ENCODE data around the gene CIDEB.
"Not testable (repeated sequence)": the region's sequence is repeated elsewhere in the genome, so short reads cannot be mapped to it uniquely, and the experiment has no call there.

The CIDEB gene, protein sequence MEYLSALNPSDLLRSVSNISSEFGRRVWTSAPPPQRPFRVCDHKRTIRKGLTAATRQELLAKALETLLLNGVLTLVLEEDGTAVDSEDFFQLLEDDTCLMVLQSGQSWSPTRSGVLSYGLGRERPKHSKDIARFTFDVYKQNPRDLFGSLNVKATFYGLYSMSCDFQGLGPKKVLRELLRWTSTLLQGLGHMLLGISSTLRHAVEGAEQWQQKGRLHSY

GRCh38 chr14:24307575-24308341 is at the start of gene CIDEB:
Gene CIDEB, minus strand, starts transcription at chr14:24307977. Its CDS starts 119 bp downstream, at chr14:24307858.
- in situ Hi-C loops (cut with MboI; ENCODE audit: low sequenced_read_pairs) = no loop called here

DNA sequence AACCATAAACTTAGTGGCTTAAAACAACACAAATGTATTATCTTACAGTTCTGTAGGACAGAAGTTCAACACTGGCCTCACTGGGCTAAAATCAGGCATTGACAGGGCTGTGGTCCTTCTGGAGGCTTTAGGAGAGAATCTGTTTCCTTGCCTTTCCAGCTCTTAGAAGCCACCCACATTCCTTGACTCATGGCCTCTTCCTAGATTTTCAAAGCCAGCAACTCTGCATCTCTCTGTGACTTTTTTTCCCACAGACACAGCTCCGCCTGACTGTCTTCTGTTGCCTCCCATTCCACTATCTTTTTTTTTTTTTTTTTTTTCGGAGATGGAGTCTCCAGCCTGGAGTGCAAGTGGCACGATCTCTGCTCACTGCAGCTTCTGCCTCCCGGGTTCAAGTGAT is 48.4 kb upstream of the CIDEB start:
- in situ Hi-C loops (cut with MboI; ENCODE audit: low sequenced_read_pairs) = no loop called here

GRCh38 chr14:24355009-24355408 is 47.2 kb upstream of the CIDEB start:
- in situ Hi-C loops (cut with MboI; ENCODE audit: low sequenced_read_pairs) = no loop called here

GRCh38 chr14:24354482-24354825 is 46.7 kb upstream of the CIDEB start:
- in situ Hi-C loops (cut with MboI; ENCODE audit: low sequenced_read_pairs) = not testable (repeated sequence)

DNA sequence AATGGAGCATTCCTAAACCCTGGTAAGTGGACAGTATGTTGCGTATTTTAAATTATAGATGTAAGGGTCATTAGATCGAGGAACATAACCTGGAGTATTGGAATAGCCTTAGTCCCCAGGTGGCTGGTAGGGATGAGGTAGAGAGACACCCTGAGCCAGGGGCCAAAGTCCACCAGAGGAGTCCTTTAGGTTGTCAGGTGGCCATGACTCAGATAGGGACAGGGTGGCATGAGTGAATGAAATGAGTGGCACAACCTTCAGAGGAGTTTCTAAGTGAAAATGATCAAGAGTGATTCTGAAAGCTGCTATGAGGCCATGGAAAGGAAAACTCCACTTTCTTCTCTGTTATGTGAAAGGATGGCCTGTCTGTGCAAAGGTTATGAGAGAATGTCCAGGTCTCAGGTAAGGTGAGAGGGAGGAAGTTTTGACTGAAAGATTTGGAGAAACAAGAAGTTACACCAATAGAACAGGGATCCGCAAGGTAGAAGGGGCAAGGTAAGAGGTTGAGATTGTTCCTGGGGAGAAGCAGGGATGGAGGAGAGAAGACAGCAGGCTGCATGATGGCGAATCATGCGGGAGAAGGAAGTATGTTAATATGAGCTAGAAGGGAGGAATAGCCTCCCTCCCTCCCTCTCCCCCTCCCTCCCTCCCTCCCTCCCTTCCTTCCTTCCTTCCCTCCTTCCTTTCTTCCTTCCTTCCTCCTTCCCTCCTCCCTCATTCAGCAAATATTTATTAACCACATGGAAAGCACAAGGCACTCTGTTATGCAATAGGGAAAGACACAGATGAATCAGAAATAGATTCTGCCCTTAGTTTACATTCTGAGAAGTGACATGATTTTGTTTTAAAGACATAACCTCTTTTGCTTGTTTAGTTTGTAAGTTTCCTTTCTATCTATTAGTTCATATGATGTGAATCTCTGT is 46.0 kb upstream of the CIDEB start:
- in situ Hi-C loops (cut with MboI; ENCODE audit: low sequenced_read_pairs) = no loop called here

- in situ Hi-C loops (cut with MboI; ENCODE audit: low sequenced_read_pairs) = no loop called here
Measured at GRCh38 chr14:24351517-24351916, 43.7 kb upstream of the CIDEB start.

DNA sequence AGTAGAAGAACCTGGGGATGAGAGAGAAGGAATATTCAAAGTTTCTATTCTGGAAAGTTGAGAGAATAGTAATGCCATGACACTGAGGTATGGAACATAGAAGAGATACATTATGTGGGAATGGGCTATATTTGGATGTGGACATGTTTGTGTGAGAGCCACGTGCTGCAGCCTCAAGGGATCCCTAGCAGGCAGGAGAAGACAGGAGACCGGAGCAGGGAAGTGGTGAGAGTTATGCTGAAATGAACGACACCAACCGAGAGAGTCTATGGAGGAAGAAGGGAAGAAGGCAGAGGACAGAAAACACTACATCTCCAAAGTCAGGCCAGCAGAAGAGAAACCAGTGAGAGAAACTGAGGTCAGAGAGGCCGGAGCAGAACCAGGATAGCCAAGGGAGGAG is 42.0 kb upstream of the CIDEB start:
- in situ Hi-C loops (cut with MboI; ENCODE audit: low sequenced_read_pairs) = no loop called here

- in situ Hi-C loops (cut with MboI; ENCODE audit: low sequenced_read_pairs) = no loop called here
Measured at GRCh38 chr14:24348186-24348585, 40.4 kb upstream of the CIDEB start.

DNA sequence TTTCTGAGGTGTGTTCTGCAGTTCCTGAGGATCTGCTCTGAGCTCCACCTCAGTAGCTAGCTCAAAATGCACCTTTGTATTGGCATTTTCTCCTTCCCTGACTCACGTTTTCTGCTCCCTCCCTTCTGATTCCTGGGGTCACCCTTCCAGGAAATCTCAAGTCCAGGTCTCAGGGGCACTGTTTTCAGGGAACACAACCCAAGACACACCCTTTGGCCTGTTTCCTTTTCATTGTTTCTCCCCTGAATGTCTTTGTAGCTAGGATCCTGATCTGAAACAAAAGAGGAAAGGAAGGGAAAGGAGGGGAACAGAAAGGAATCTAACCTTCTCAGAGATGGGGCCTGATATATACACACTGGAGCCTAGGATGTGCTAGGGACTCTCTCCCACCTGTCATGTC is 39.4 kb upstream of the CIDEB start:
- in situ Hi-C loops (cut with MboI; ENCODE audit: low sequenced_read_pairs) = no loop called here

GRCh38 chr14:24343795-24344660 is 36.3 kb upstream of the CIDEB start:
- in situ Hi-C loops (cut with MboI; ENCODE audit: low sequenced_read_pairs) = no loop called here

DNA sequence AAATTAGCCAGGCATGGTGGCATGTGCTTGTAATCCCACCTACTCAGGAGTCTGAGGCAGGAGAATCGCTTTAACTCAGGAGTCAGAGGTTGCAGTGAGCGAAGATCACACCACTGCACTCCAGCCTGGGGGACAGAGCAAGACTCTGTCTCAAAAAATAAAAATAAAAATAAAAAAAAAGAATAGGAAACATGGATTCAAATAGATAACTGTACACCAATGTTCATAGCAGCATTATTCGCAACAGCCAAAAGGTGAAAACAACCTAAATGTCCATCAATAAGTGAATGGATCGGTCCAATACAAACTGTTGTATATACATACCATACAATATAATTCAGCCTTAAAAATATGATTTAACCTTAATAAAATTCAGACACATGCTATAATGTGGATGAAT is 35.1 kb upstream of the CIDEB start:
- in situ Hi-C loops (cut with MboI; ENCODE audit: low sequenced_read_pairs) = no loop called here

DNA sequence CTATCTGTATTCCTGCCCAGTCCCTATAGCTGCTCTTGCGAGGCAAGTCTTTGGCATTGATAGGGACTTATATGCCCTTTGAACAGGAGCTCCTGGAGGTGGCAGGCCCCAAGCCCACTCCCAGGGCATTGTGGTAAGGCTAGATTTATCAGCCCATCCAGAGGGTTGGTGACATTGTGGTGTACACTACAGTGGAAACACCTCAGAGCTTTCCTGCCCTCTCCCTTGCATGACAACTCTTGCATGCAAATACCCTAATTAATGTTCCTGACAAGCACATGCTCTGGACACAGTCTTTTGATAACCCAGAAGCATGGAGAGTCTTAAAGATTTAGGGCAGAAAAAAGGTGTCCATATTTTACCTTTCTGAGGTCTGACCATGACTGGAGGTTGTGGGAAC is 32.8 kb upstream of the CIDEB start:
- in situ Hi-C loops (cut with MboI; ENCODE audit: low sequenced_read_pairs) = no loop called here

GRCh38 chr14:24339284-24340151 is 31.7 kb upstream of the CIDEB start, which contains the start of gene RIPK3:
Gene RIPK3, minus strand, starts transcription at chr14:24339991. Its CDS starts 165 bp downstream, at chr14:24339826.
- in situ Hi-C loops (cut with MboI; ENCODE audit: low sequenced_read_pairs) = no loop called here

GRCh38 chr14:24338843-24339242 is 31.1 kb upstream of the CIDEB start:
- in situ Hi-C loops (cut with MboI; ENCODE audit: low sequenced_read_pairs) = no loop called here

GRCh38 chr14:24337824-24338175 is 30.0 kb upstream of the CIDEB start:
- in situ Hi-C loops (cut with MboI; ENCODE audit: low sequenced_read_pairs) = no loop called here

DNA sequence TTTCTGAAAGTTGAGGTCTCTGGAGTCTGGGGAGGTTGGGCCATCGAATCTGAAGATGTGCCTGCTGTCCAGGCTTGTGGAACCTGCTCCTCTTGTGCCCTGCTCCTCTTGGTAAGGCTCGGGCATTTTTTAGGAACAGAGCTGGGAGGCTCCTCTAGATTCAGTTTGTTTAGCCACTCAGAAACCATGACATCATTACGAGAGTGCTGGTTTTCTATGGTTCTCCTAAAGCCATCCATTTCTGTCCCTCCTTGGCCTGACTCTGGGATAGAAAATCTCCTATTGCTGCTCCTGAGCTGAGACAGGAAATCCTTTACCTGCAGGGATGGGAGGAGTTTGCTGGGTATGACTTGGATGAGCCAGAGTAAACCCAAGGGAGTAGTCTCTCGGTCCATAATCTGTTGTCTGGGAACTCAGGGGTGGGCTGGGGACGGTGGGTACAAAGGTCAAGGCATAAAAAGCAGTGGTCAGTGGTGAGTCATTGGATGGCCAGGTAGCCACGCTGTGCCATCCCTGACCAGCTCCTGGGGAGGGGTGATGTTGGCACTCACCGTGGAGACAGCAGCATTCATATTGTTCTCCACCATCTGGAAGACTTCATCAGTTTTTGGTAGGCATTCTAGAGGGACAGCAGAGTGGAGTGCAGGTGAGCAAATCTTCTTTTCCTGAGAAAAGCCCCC is 29.5 kb upstream of the CIDEB start:
- in situ Hi-C loops (cut with MboI; ENCODE audit: low sequenced_read_pairs) = no loop called here

GRCh38 chr14:24335461-24336171 is 27.8 kb upstream of the CIDEB start:
- in situ Hi-C loops (cut with MboI; ENCODE audit: low sequenced_read_pairs) = no loop called here

GRCh38 chr14:24334431-24335291 is 26.9 kb upstream of the CIDEB start, which contains the start of gene ADCY4:
Gene ADCY4, minus strand, starts transcription at chr14:24335071. Its CDS starts 419 bp downstream, at chr14:24334652.
- in situ Hi-C loops (cut with MboI; ENCODE audit: low sequenced_read_pairs) = no loop called here
